Skeletal muscle cell (primary cell): ENCODE measurements around the gene SAA4.
"Not testable (repeated sequence)": the region's sequence is repeated elsewhere in the genome, so short reads cannot be mapped to it uniquely, and the experiment has no call there.

Source experiments
- DNase-seq: peaks from one replicate; pipeline ENCODE4 v3.0.0-alpha.2; 2010; ENCODE audit warnings: low read depth
- H3K4me3 ChIP-seq: 2 replicates; pipeline ENCODE4 v1.5.1; 2011; ENCODE audit warnings: low read depth, mild to moderate bottlenecking, control low read depth, low read length, moderate library complexity

The SAA4 gene

GRCh38 chr11:18253233-18253632, 16.6 kb upstream of the SAA4 start:
- H3K4me3 ChIP-seq: no peak overlapping the region
- no peak for DNase-seq

GRCh38 chr11:18248561-18248960, 12.0 kb upstream of the SAA4 start, which contains the start of gene SAA2:
Gene SAA2, minus strand, starts transcription at chr11:18248668. Its CDS starts 657 bp downstream, at chr11:18248011.
- H3K4me3 ChIP-seq: no peak within 1 kb of the TSS
- no peak for DNase-seq

GRCh38 chr11:18247191-18247581, 10.6 kb upstream of the SAA4 start:
- H3K4me3 ChIP-seq, DNase-seq: not testable (repeated sequence)

- not testable (repeated sequence) for H3K4me3 ChIP-seq, DNase-seq
Measured at GRCh38 chr11:18246379-18247190, 10.0 kb upstream of the SAA4 start.

- no peak for DNase-seq
- H3K4me3 ChIP-seq: no peak overlapping the region
Measured at GRCh38 chr11:18245396-18245795, 8.8 kb upstream of the SAA4 start.

- DNase-seq: peak; percentile 25
- H3K4me3 ChIP-seq: no peak overlapping the region
Measured at GRCh38 chr11:18243783-18244362, 7.3 kb upstream of the SAA4 start.

GRCh38 chr11:18239655-18240054, 3.1 kb upstream of the SAA4 start:
- no peak overlapping the region for H3K4me3 ChIP-seq
- DNase-seq: no peak

GRCh38 chr11:18235394-18236334, 938 bp downstream of the SAA4 start:
- no peak for DNase-seq
- H3K4me3 ChIP-seq: no peak overlapping the region

GRCh38 chr11:18233912-18234311, 2.7 kb downstream of the SAA4 start:
- DNase-seq: no peak
- no peak overlapping the region for H3K4me3 ChIP-seq

- H3K4me3 ChIP-seq: no peak overlapping the region
Measured at GRCh38 chr11:18230859-18231258, 5.7 kb downstream of the SAA4 start.

GRCh38 chr11:18229501-18229900, 7.1 kb downstream of the SAA4 start:
- DNase-seq: no peak
- no peak overlapping the region for H3K4me3 ChIP-seq

More at GRCh38 chr11:18230859-18231258, 5.7 kb downstream of the SAA4 start:
- DNase-seq: no peak

GRCh38 chr11:18225913-18226312, 10.7 kb downstream of the SAA4 start:
- no peak for DNase-seq
- H3K4me3 ChIP-seq: no peak overlapping the region

GRCh38 chr11:18223591-18224387, 12.8 kb downstream of the SAA4 start:
- no peak for DNase-seq
- no peak overlapping the region for H3K4me3 ChIP-seq

- no peak for DNase-seq
- H3K4me3 ChIP-seq: no peak overlapping the region
Measured at GRCh38 chr11:18222814-18223421, 13.7 kb downstream of the SAA4 start.

- no peak for DNase-seq
- no peak overlapping the region for H3K4me3 ChIP-seq
Measured at GRCh38 chr11:18221274-18221876, 15.2 kb downstream of the SAA4 start.

GRCh38 chr11:18209058-18209457, 27.5 kb downstream of the SAA4 start:
- DNase-seq: no peak
- no peak overlapping the region for H3K4me3 ChIP-seq

GRCh38 chr11:18204771-18205170, 31.8 kb downstream of the SAA4 start:
- H3K4me3 ChIP-seq: no peak overlapping the region
- no peak for DNase-seq

- no peak overlapping the region for H3K4me3 ChIP-seq
Measured at GRCh38 chr11:18204220-18204619, 32.4 kb downstream of the SAA4 start.

More at GRCh38 chr11:18204220-18204619, 32.4 kb downstream of the SAA4 start:
- DNase-seq: no peak
